DOHH2 (cell line): ENCODE results near the gene SH2D4B.

Experiments used
- H3F3A ChIP-seq: fragments of 200-600 bp; sonication (generic), shearing (Covaris generic); 2 replicates; pipeline ENCODE4 v1.6.0; 2016; ENCODE audit warnings: antibody characterized with exemption, mild to moderate bottlenecking; ENCODE audit not compliant: control insufficient read depth, insufficient read depth
- H3K27ac ChIP-seq: fragments of 200-600 bp; sonication (generic); 2 replicates; pipeline ENCODE4 v1.5.1; 2014; ENCODE audit warnings: low read depth, mild to moderate bottlenecking, low read length, moderate library complexity
- H3K27me3 ChIP-seq: fragments of 200-600 bp; sonication (generic); 2 replicates; pipeline ENCODE4 v1.6.1; 2014; ENCODE audit warnings: mild to moderate bottlenecking, low read length, mixed read lengths; ENCODE audit not compliant: control insufficient read depth
- H3K36me3 ChIP-seq: fragments of 200-600 bp; sonication (generic); 2 replicates; pipeline ENCODE4 v1.6.1; 2014; ENCODE audit warnings: mild to moderate bottlenecking, low read length, moderate library complexity, mixed read lengths; ENCODE audit not compliant: control insufficient read depth
- H3K4me1 ChIP-seq: fragments of 200-600 bp; sonication (generic); 2 replicates; pipeline ENCODE4 v1.6.1; 2014; ENCODE audit warnings: mild to moderate bottlenecking, low read length, mixed read lengths; ENCODE audit not compliant: control insufficient read depth
- H3K4me2 ChIP-seq: fragments of 200-600 bp; sonication (generic); 2 replicates; pipeline ENCODE4 v1.6.0; 2014; ENCODE audit warnings: mild to moderate bottlenecking, low read length, moderate library complexity
- H3K4me3 ChIP-seq: fragments of 200-600 bp; sonication (generic); 2 replicates; pipeline ENCODE4 v1.5.1; 2014; ENCODE audit warnings: mild to moderate bottlenecking, low read length, mixed read lengths
- H3K79me2 ChIP-seq: fragments of 200-600 bp; sonication (generic); 2 replicates; pipeline ENCODE4 v1.6.1; 2014; ENCODE audit warnings: mild to moderate bottlenecking, low read length, mixed read lengths; ENCODE audit not compliant: control insufficient read depth
- H3K9me2 ChIP-seq: fragments of 200-600 bp; sonication (generic); replicated peaks from 2 replicates; pipeline ENCODE4 v1.6.1; 2014; ENCODE audit warnings: mild to moderate bottlenecking, low read length, mixed read lengths; ENCODE audit not compliant: control insufficient read depth
- H3K9me3 ChIP-seq: fragments of 200-600 bp; sonication (generic); 2 replicates; pipeline ENCODE4 v1.6.1; 2014; ENCODE audit warnings: antibody characterized with exemption, low read length, mixed read lengths; ENCODE audit not compliant: control insufficient read depth, insufficient read depth
- H4K20me1 ChIP-seq: fragments of 200-600 bp; sonication (generic); 2 replicates; pipeline ENCODE4 v1.6.0; 2014; ENCODE audit warnings: low read depth, mild to moderate bottlenecking, antibody characterized with exemption, low read length, moderate library complexity; ENCODE audit not compliant: control insufficient read depth, insufficient read depth
- EZH2phosphoT487 ChIP-seq: fragments of 200-600 bp; sonication (generic); IDR thresholded peaks from 2 replicates; pipeline ENCODE4 v1.6.1; 2017; ENCODE audit warnings: borderline replicate concordance, mild to moderate bottlenecking, antibody characterized with exemption, low read length, moderate library complexity, mixed read lengths
- TF ChIP-seq, protein P1 (sequence below): fragments of 200-600 bp; sonication (generic); IDR thresholded peaks from one replicate; pipeline ENCODE4 v1.5.1; 2014; ENCODE audit warnings: antibody characterized with exemption, mild to moderate bottlenecking, low read depth, low read length; ENCODE audit not compliant: poor library complexity, severe bottlenecking

Gene SH2D4B

DNA sequence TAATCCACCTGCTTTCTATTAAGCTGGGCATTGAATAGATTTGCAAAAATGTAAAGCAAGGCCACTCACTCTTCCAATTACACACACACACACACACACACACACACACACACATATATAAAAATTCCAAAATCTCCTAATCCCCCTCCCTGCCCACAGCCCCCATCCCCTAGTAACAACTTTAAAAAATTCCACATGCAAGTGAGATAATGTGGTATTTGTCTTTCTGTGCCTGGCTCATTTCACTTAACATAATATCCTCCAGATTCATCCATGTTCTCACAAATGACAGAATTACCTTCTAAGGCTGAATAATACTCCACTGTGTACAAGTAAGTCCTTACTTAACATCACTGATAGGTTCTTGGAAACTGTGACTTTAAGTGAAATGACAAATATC, 24.2 kb downstream of the SH2D4B start:
- Histone ChIP-seq H3K4me2 (no peak overlapping the region), H3K79me2 (no peaks in the 10 kb centered on the region), H4K20me1 (no peaks in the 10 kb centered on the region), H3K9me2 (no peaks in the 10 kb centered on the region), H3K27me3 (peaks cover 20% of the 10 kb centered on the region), H3K4me3 (no peak overlapping the region), H3K9me3 (no peaks in the 10 kb centered on the region; the same call in 1 of the 2 replicates), H3K27ac (no peak overlapping the region), H3K36me3 (no peaks in the 10 kb centered on the region), H3F3A (no peaks in the 10 kb centered on the region), H3K4me1 (no peaks in the 10 kb centered on the region)
- TF ChIP-seq EZH2phosphoT487: no peak
- TF ChIP-seq, protein P1, sequence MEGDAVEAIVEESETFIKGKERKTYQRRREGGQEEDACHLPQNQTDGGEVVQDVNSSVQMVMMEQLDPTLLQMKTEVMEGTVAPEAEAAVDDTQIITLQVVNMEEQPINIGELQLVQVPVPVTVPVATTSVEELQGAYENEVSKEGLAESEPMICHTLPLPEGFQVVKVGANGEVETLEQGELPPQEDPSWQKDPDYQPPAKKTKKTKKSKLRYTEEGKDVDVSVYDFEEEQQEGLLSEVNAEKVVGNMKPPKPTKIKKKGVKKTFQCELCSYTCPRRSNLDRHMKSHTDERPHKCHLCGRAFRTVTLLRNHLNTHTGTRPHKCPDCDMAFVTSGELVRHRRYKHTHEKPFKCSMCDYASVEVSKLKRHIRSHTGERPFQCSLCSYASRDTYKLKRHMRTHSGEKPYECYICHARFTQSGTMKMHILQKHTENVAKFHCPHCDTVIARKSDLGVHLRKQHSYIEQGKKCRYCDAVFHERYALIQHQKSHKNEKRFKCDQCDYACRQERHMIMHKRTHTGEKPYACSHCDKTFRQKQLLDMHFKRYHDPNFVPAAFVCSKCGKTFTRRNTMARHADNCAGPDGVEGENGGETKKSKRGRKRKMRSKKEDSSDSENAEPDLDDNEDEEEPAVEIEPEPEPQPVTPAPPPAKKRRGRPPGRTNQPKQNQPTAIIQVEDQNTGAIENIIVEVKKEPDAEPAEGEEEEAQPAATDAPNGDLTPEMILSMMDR: no peak

DNA sequence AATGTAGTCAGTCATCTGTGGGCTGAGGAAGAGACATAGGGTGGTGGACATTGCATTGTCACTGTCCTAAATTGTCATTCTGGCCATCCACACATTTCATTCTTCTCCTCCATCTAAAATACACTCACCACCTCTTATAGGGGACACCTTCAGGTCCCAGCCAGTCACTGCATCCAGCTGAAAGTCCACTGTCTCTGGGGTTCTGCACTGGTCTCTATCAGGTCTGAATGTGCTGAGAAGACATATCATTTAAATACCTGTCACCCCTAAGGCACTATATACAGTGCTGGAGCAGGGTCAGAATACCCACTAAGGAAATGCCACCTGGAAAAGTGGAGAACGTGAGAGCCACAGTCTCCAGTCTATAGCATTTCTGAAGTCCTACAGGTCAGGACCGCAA, 29.6 kb downstream of the SH2D4B start:
- H3K27me3 ChIP-seq: peaks cover 25% of the 10 kb centered on the region
- H3K4me2 ChIP-seq: no peak overlapping the region

DNA sequence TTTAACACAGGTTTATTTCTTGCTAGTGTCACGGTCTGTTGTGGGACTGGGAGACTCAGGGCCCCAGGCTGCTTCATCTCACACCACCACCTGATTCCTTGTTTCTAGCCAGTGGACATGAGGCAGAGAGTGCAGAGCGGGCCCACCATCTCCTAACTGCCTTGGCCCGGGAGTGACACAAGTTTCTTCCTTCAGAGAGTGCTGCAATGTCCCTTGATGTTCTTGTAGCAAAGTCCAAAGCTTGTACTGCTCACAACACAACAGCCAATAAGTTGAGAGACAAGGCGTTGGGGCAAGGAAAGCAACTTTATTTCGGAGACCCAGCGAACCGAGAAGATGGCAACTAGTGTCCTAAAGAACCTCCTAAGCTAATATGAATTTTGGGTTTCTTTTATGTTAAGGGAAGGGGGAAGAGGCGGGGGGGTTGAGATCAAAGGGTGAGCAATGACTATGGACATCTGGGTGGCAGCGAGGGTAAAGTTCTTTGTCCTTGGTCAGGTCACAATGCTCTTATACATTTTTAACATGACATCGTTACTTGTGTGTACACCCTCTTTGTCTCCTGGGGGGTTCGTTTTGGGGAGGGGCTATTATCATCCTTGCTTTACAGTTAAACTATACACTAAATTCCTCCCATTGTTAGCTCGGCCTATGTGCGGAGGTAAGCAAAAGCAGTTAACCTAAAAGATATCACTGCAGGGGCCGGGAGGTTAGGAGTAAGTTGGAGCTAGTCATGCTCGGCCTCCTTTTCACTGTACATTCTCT, 31.6 kb downstream of the SH2D4B start:
- H3K9me3 ChIP-seq: no peaks in the 10 kb centered on the region
- H3K27me3 ChIP-seq: peaks cover 25% of the 10 kb centered on the region
- no peaks in the 10 kb centered on the region for H3F3A ChIP-seq
- H3K9me2 ChIP-seq: no peaks in the 10 kb centered on the region
- no peaks in the 10 kb centered on the region for H4K20me1 ChIP-seq
- TF ChIP-seq EZH2phosphoT487: no peak
- TF ChIP-seq, protein P1: no peak
- H3K4me1 ChIP-seq: no peaks in the 10 kb centered on the region
- no peak overlapping the region for H3K4me2 ChIP-seq
- H3K36me3 ChIP-seq: no peaks in the 10 kb centered on the region
- no peak overlapping the region for H3K27ac ChIP-seq
- H3K4me3 ChIP-seq: no peak overlapping the region
- H3K79me2 ChIP-seq: no peaks in the 10 kb centered on the region

More for the DNA sequence above, 29.6 kb downstream of the SH2D4B start:
- Histone ChIP-seq H3K36me3 (no peaks in the 10 kb centered on the region), H3K27ac (no peak overlapping the region), H3F3A (no peaks in the 10 kb centered on the region), H3K4me1 (no peaks in the 10 kb centered on the region), H3K9me2 (no peaks in the 10 kb centered on the region), H3K79me2 (no peaks in the 10 kb centered on the region), H3K4me3 (no peak overlapping the region), H4K20me1 (no peaks in the 10 kb centered on the region), H3K9me3 (no peaks in the 10 kb centered on the region)
- TF ChIP-seq EZH2phosphoT487: no peak
- TF ChIP-seq, protein P1: no peak
